HG02571 (cell line): Measurements from ENCODE around the gene FGF6.

Experiments used
- ATAC-seq: cut with Tn5 transposase; IDR thresholded peaks from one replicate; pipeline ENCODE4 v1.9.1; 2021; ENCODE audit warnings: mild to moderate bottlenecking, moderate library complexity; ENCODE audit not compliant: unreplicated experiment

FGF6 gene

GRCh38 chr12:4448371-4448940, 2.8 kb upstream of the FGF6 start:
- ATAC-seq: no peak

- ATAC-seq: no peak
Observed at GRCh38 chr12:4447151-4447550, 1.5 kb upstream of the FGF6 start.

- no peak for ATAC-seq
Observed at GRCh38 chr12:4446335-4446734, 720 bp upstream of the FGF6 start.

- no peak for ATAC-seq
Observed at GRCh38 chr12:4444031-4444430, 1.6 kb downstream of the FGF6 start.

GRCh38 chr12:4443616-4444015, 2.0 kb downstream of the FGF6 start:
- no peak for ATAC-seq

GRCh38 chr12:4441355-4442335, 4.0 kb downstream of the FGF6 start:
- ATAC-seq: no peak

GRCh38 chr12:4440187-4440941, 5.3 kb downstream of the FGF6 start:
- ATAC-seq: no peak

GRCh38 chr12:4439736-4440135, 5.9 kb downstream of the FGF6 start:
- ATAC-seq: no peak

- ATAC-seq: no peak
Observed at GRCh38 chr12:4438834-4439596, 6.6 kb downstream of the FGF6 start.

GRCh38 chr12:4435537-4435936, 10.1 kb downstream of the FGF6 start:
- ATAC-seq: no peak

GRCh38 chr12:4434706-4435425, 10.7 kb downstream of the FGF6 start:
- ATAC-seq: no peak

- no peak for ATAC-seq
Observed at GRCh38 chr12:4434301-4434700, 11.3 kb downstream of the FGF6 start.

- ATAC-seq: no peak
Observed at GRCh38 chr12:4433745-4434058, 11.9 kb downstream of the FGF6 start.

GRCh38 chr12:4432878-4433744, 12.5 kb downstream of the FGF6 start:
- no peak for ATAC-seq

GRCh38 chr12:4431866-4432265, 13.7 kb downstream of the FGF6 start:
- ATAC-seq: no peak

- ATAC-seq: no peak
Observed at GRCh38 chr12:4431436-4431835, 14.2 kb downstream of the FGF6 start.

GRCh38 chr12:4424422-4424821, 21.2 kb downstream of the FGF6 start:
- no peak for ATAC-seq

GRCh38 chr12:4423528-4424195, 22.0 kb downstream of the FGF6 start:
- no peak for ATAC-seq

- no peak for ATAC-seq
Observed at GRCh38 chr12:4422985-4423384, 22.6 kb downstream of the FGF6 start.
